CD4-positive, alpha-beta T cell treated with Interleukin-1 beta for 1 hour (primary cell): ENCODE data around the gene SLC25A47.

Experiments used
- DNase-seq, 2 donors: peaks; one replicate each; pipeline ENCODE4 v3.0.0-alpha.2; 2020 to 2022

Gene SLC25A47

DNA sequence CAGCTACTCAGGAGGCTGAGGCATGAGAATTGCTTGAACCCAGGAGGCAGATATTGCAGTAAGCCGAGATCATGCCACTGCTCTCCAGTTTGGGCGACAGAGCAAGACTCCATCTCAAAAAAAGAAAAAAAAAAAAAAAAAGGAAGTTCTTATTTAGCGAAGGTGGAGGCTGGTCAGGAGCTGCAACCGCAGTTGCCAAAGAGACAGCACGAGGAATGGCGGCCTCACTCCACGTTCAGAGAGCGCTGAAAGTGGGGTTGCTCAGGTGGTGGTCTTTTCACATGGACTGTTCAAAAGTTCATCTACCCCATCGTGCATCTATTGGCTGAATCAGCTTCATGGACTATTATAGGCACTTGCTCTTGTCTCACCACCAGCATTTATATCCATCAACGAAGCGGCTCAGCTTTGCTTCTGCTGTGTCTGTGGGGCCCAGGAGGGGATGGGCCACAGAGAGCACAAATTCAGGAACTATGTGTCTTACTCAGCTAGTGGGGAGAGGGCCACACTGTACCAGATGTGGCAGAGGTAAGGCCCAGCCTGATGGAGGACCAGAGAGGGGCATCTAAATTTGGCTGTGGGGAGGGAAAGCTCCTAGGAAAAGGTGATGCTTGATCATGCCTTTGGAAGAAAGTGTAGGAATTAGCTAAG, 27.3 kb downstream of the SLC25A47 start:
- DNase-seq = no peak

DNA sequence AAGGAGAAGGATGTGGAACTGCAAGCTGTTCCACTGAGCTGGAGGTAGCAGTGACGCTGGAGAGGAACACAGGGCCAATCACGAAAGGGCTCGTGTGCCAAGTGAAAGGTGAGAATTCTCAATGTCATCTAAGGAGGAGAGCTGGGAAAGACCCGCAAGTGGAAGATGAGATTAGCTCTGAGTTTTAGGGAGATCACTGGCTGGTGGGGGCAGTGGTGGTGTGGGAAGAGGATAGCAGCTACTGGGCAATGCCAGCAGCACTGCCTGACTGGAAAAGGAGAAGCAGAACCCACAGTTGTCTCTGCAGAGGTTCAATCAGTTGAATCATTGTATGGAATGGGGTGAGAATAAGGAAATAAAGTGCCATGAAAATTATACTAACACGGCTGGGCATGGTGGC, 27.8 kb downstream of the SLC25A47 start:
- DNase-seq = no peak

GRCh38 chr14:100358396-100358795, 35.3 kb downstream of the SLC25A47 start:
- DNase-seq = no peak

- DNase-seq = no peak
These were observed 36.0 kb downstream of the SLC25A47 start for GRCh38 chr14:100359111-100359510.

GRCh38 chr14:100359881-100360280, 36.7 kb downstream of the SLC25A47 start:
- no peak for DNase-seq

DNA sequence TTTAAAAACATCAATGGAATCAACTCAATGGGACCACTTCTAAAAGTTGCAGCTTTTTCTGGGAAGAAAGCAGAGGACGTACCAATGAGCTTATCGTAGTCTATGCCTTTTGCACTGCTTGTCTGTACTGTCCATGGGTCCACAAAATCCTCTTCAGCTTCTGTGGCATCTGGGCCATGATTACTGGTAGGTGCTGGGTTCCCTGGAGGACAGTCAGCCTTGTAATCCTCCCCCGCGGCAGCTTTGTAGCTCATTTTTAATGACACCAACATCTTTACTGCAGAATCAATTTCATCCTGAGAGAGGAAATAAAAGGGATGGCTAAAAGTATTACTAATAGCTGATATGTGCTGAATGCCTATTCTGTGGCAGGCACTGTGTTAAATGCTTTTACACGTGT, 38.5 kb downstream of the SLC25A47 start:
- DNase-seq = no peak

DNA sequence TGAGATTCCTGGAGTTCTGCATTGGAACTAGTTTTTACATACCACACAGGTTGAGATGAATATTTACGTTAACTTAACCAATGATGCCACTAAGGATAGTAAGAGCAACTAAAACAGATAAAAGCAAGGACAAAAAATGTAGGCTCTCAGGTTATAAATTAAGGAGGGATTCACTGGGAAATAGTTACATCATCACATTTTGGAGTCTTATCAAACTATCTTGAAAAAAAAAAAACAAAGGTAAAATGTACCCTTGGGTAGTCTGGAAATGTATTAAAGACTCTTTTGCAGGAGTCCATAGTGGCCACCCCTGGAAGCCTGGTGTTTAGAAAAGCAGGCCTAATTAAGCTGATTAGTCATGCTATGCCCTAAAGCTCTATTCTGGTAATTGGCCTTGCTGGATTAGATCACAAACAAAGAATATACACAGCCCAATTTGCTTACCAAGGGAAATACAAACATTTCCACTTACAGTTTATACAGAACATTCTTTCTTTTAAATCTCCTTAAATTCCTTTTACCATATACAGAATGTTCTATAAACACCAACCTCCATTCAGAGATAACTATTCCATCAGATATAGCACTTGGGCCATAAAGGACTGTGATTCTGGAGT, 39.3 kb downstream of the SLC25A47 start:
- DNase-seq = no peak

DNA sequence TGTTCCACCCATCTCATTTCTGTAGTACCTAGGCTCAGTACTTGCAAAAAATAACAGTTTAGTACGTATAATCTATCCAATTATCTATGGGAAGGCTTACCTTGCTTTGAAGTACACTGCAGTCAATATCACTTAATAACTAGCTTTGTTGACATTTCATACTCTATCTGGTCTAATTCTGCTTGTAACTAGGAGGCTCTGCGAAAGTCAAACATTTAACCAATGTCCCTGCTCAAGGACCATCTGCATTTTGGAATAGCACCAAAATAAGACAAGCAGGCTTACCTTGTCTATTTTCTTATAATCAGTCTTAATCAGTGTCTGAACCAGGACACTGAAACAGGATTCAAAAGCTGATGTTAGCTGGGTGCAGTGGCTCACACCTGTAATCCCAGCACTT, 39.9 kb downstream of the SLC25A47 start:
- DNase-seq = no peak

DNA sequence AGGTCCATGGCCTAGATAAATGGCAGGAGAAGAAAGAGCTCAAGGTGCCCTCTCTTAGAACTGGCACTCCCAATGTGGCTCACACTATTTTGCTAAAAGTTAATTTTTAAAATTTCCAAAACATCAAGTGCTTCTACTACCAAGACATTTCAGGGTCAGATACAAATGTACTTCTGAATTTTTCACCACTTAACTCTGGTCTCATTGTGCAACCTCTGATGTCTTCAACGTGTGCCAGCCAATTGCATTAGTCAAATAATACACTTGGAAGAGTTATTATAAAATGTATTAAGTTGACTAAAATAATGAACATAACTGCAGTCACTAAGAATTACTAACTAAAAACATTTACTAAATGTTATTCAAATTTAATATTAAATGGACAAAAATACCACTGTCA, 41.3 kb downstream of the SLC25A47 start:
- no peak for DNase-seq

GRCh38 chr14:100365741-100366140, 42.6 kb downstream of the SLC25A47 start:
- DNase-seq = no peak

DNA sequence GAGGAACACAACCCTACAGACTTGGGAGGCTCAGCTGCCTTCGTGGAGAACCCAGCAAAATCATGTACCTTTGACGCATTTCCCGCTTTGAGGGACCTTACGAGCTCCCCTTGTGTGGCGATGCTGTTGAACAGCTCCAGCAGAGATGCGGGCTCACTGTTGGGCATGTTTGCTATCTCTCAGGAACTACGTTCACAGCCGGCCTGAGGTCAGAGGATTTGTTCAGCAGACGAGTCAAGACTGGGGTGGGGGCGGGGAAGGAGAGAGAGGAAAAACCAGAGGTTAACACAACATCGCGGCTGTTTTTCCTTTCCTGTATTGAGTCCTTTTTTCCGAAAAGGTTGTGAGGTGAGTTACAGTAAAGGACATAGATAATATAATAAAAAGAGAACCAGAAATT, 45.9 kb downstream of the SLC25A47 start:
- DNase-seq = no peak

GRCh38 chr14:100370003-100370402, 46.9 kb downstream of the SLC25A47 start:
- no peak for DNase-seq

DNA sequence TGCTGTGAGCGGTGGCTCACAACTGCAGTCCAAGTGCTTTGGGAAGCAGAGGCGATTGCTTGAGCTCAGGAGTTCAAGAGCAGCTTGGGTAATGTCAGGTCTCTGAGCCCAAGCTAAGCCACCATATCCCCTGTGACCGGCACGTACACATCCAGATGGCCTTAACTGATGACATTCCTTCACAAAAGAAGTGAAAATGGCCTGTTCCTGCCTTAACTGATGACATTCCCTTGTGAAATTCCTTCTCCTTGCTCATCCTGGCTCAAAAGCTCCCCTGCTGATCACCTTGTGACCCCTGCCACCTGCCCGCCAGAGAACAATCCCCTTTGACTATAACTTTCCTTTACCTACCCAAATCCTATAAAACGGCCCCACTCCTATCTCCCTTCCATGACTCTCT, 48.6 kb downstream of the SLC25A47 start:
- no peak for DNase-seq

GRCh38 chr14:100372357-100373048, 49.4 kb downstream of the SLC25A47 start:
- no peak for DNase-seq

GRCh38 chr14:100374270-100374669, 51.1 kb downstream of the SLC25A47 start:
- no peak for DNase-seq

DNA sequence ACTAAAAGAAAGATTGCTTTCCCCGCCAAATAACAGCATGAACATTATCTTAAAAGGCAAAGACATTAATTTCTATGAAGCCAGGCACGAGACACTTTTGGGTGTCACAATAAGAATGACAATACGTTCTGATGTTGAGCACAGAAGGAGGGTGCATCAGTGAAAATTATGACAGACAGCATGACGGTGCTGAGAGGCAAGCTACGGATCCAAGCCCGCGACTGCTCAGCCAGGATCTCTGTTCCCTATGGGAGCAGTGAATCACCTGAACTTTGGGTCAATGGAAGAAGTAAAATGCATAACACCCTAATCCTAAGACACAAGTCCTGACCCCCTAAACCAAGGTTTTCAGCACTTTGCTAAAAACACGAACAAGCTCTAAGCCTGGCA, 51.7 kb downstream of the SLC25A47 start:
- DNase-seq = peak in 1 of 2 donors; percentile 14

DNA sequence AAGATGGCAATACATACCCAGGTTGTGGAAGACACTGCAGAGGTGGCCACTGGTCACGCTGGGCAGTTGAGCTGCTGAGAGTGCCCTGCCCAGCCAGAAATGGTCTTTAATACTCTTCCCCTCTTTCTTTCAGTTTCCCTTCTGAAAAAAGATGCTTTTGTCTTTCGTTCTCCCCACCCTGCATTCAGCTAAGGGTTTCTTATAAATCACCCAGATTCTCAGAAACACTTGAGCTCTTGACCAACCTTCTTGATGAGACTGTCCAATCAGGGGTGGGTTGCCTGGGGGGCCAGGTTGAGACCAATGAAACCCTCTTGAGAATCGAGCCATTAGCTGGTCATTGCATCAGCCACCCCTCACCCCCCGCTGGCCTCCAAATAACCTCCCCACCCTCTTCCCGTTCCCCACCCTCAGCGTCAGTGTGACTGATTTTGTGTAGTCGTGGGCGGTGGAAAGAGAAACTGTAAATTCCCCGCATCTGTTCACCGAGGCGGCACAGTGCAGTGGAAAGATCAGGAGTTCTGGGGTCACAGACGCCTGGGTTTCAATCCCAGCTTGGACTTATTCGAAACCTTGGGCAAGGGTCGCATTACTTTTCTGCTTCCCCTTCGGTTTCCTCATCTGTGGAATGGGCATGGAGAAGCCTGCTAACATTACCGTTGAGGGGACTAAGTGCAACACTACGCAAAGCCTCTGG, 52.3 kb downstream of the SLC25A47 start:
- peak; percentile 57 to 83 for DNase-seq

DNA sequence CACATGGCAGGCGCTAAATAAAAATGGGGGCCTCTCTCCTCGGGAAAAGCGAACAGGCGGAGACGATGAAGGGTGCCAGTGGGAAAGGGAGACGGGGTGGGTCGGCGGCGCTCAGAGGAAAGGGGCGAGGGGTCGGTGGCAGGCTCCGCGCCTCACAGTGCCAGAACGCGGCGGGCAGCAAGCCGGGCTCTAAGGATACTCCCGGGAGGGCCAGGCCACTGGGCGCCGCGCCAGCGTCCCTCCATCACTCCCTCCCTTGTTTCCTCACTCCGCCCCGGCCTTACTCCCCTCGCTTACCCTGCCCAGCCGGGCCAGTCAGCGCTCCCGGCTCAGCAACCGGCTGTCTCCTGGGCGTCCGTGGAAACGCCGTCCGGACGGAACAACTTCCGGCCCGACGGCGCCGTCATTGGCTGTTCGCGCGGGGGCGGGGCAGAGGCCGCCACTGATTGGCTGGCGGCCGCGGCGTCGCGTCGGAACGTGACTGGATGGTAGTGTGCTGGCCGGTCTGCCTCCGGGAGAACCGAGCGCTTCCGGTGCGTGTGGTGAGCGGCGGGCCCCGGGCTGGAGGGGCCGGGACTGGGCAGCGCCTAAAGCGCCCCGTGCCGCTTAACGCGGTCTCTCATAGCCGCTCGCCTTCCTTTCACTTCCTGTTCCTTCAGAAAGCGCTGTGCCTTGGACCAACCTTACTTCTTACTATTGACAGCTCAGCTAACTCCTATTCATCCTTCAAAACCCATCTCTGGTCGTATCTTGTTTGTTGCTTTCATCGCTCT, 53.0 kb downstream of the SLC25A47 start, which contains the start of gene WDR25:
WDR25 (plus strand) TSS at position 523 of the 773 bp plus-strand sequence.
- DNase-seq = peak; percentile 93

- no peak for DNase-seq
These were observed 53.6 kb downstream of the SLC25A47 start for GRCh38 chr14:100376751-100377171.
